Adrenal gland (tissue), 5 donors: ENCODE data around the gene MTRF1L.

Source experiments
- POLR2A ChIP-seq, 2 donors: fragments of 450-650 bp; IDR thresholded peaks; one replicate each; pipeline ENCODE4 v1.6.1; 2017; ENCODE audit warnings: antibody characterized with exemption in 2 of 2, mild to moderate bottlenecking in 2 of 2, moderate library complexity in 1 of 2
- TF ChIP-seq, protein P1 (sequence below), 6 experiments: fragments of 450-650 bp in 4 of 6; fragments of 200-600 bp in 2 of 6; sonication (generic) in 1 of 6; IDR thresholded peaks; 1 replicate in 5 of 6; 2 replicates in 1 of 6; pipeline versions ENCODE4 v1.5.1 to v1.8.0; 2016 to 2021; ENCODE audit warnings: antibody characterized with exemption in 6 of 6, mild to moderate bottlenecking in 2 of 6, moderate library complexity in 1 of 6
- donor health status: DM: no; HTN: no; CAD: no.

DNA sequence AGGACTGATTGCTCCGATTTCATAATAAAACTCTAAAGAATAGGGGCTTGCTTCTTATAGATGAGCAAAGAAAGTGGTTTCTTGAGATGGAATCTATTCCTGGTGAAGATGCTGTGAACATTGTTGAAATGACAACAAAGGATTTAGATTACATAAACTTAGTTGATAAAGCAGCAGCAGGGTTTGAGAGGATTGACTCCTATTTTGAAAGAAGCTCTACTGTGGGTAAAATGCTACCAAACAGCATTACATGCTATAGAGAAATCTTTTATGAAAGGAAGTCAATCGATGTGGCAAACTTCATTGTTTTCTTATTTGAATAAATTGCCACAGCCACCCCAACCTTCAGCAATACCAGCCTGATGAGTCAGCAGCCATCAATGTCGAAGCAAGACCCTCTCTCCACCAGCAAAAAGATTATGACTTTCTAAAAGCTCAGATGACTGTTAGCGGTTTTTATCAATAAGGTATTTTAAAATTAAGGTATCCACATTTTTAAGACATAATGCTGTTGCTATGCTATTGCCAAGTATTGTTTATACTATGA lies 12.7 kb upstream of the MTRF1L start:
- TF ChIP-seq, protein P1, sequence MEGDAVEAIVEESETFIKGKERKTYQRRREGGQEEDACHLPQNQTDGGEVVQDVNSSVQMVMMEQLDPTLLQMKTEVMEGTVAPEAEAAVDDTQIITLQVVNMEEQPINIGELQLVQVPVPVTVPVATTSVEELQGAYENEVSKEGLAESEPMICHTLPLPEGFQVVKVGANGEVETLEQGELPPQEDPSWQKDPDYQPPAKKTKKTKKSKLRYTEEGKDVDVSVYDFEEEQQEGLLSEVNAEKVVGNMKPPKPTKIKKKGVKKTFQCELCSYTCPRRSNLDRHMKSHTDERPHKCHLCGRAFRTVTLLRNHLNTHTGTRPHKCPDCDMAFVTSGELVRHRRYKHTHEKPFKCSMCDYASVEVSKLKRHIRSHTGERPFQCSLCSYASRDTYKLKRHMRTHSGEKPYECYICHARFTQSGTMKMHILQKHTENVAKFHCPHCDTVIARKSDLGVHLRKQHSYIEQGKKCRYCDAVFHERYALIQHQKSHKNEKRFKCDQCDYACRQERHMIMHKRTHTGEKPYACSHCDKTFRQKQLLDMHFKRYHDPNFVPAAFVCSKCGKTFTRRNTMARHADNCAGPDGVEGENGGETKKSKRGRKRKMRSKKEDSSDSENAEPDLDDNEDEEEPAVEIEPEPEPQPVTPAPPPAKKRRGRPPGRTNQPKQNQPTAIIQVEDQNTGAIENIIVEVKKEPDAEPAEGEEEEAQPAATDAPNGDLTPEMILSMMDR (IDR thresholded peaks at IDR 0.05) = no peak
- no peak for TF ChIP-seq POLR2A (IDR thresholded peaks at IDR 0.05)
